AG10803 (cell line): ENCODE measurements around the gene ARID1B.

ENCODE experiments used
- DNase-seq: peaks from one replicate; pipeline ENCODE4 v3.0.0; 2010; ENCODE audit warnings: low read depth
- H3K4me3 ChIP-seq: 2 replicates; pipeline ENCODE4 v1.5.1; 2011; ENCODE audit warnings: mild to moderate bottlenecking, low read length, control low read depth
- TF ChIP-seq, protein P1 (sequence below): conservative IDR thresholded peaks from 2 replicates; pipeline ENCODE4 v1.5.1; 2011; ENCODE audit warnings: mild to moderate bottlenecking, low read length, control low read depth, inconsistent platforms

The ARID1B gene

DNA sequence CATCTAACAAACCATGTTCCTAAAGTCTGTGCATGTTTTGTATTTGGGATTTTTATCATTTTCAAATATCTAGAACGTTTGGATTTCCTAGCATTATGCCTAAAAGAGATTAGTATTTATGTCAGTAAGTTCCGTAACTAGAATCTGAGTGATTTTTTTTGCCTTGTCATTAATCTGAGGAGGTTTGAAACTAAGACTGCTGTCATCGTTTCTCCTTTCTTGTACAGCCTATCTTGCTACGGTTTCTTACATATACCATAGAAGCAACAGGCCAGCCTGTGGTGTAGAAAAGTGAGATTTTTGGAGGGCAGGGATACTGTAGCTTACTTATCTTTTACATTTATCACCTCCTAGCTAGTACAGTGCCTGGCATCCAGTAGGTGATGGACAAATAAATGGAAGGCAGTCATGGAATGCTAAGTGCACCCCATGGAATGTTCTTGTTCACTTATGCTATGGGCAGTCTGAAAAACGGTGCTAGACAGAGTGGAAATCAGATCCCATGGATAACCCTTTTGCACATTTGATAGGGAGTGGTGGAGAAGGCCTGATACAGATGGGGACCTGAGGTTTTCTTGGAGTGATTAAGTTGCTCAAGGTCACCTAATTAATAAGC lies 93.9 kb downstream of the ARID1B start:
- no peak for DNase-seq
- no peak overlapping the region for H3K4me3 ChIP-seq
- TF ChIP-seq, protein P1, sequence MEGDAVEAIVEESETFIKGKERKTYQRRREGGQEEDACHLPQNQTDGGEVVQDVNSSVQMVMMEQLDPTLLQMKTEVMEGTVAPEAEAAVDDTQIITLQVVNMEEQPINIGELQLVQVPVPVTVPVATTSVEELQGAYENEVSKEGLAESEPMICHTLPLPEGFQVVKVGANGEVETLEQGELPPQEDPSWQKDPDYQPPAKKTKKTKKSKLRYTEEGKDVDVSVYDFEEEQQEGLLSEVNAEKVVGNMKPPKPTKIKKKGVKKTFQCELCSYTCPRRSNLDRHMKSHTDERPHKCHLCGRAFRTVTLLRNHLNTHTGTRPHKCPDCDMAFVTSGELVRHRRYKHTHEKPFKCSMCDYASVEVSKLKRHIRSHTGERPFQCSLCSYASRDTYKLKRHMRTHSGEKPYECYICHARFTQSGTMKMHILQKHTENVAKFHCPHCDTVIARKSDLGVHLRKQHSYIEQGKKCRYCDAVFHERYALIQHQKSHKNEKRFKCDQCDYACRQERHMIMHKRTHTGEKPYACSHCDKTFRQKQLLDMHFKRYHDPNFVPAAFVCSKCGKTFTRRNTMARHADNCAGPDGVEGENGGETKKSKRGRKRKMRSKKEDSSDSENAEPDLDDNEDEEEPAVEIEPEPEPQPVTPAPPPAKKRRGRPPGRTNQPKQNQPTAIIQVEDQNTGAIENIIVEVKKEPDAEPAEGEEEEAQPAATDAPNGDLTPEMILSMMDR: no peak

DNA sequence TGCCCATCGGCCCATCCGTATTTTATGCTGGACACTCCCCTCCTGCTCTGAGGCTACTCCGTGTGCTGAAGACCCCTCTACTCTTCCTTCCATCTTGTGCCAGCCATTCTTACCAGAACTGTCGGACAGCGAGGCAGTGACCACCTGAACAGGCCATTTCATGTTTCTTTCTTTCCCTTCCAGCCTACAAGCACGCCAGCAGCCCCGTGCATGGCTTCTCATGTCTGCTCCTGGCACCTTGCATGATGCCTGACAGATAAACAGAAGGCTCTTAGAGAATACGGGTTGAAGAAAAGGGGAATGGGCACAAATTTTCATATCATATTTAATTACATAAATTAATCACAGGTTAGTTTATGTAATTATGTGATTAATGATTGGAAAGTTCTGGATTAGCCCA lies 95.7 kb downstream of the ARID1B start:
- no peak overlapping the region for H3K4me3 ChIP-seq
- TF ChIP-seq, protein P1: no peak
- DNase-seq: no peak

DNA sequence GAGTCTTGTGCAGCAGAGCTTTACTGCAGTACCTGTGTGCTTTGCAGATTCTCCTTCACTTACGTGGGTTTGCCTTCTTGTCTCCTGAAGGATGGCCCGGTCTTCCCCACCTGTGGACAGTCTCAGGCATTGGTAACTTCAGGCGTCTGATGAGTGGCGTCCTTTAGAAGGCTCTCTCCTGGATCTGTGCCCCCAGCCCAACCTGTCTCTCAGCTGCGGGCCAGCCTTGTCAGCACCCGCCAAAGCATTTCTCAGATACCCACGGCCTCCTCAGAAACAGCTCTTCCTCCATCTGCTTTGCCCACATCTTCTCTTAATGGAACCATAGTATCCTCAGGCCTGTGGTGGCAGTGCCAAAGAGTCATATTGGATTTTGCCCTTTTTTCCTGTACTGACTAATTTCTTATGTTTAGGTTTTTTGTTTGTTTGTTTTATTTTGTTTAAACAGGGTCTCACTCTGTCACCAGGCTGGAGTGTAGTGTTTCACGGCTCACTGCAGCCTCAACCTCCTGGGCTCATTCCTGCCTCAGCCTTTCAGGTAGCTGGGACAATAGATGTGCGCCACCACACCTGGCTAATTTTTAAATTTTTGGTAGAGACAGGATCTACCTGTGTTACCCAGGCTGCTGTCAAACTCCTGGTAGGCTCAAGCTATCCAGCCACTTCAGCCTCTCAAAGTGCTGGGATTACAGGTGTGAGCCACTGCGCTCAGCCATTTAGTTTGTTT lies 96.6 kb downstream of the ARID1B start:
- no peak overlapping the region for H3K4me3 ChIP-seq
- no peak for DNase-seq
- TF ChIP-seq, protein P1: no peak

GRCh38 chr6:156875062-156875461 lies 97.9 kb downstream of the ARID1B start:
- DNase-seq: no peak
- H3K4me3 ChIP-seq: no peak overlapping the region
- TF ChIP-seq, protein P1: no peak

- H3K4me3 ChIP-seq: no peak overlapping the region
- TF ChIP-seq, protein P1: peak; percentile 11; the same call in 1 of the 2 replicates
- no peak for DNase-seq
These were observed 99.1 kb downstream of the ARID1B start for GRCh38 chr6:156876302-156876701.

DNA sequence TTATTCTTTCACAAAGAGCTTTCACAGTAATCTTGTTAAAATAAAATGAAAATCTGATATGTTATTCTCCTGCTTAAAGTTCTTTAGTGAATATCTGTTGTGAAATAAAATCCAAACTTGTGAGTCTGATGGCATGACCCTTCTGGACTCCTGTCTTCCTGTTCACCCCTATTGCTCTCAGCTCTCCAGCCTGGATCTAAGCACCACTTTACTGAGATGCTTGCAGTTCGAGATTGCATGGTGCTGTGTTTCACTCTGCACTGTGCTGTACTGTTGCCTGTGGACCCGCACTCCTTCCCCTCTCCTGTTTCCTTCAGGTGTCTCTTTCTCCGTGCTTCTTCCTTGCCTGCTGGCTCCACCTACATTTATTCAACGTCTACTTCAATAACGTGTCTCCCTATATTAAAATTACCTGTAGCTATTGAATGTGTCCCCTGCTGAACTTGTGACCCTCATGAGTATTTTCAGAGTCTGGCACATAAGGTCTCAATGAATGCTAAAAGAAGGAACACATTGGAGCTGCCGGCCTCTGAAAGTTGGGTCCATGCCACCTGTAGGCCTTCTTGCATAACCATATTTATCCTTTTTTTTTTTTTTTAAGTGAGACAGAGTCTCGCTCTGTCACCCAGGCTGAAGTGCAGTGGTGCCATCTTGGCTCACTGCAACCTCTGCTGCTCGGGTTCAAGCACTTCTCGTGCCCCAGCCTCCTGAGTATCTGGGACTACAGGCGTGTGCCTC lies 100.1 kb downstream of the ARID1B start:
- DNase-seq: peak; percentile 37
- H3K4me3 ChIP-seq: no peak overlapping the region

More for the DNA sequence above, 100.1 kb downstream of the ARID1B start:
- TF ChIP-seq, protein P1: no peak
